C4-2B (cell line): Measurements from ENCODE around the gene PLAC9.

Source experiments
- CTCF ChIP-seq: fragments of 450-650 bp; conservative IDR thresholded peaks from 2 replicates; pipeline ENCODE4 v1.5.1; 2017; ENCODE audit warnings: mild to moderate bottlenecking
- ZFX ChIP-seq: fragments of 450-650 bp; IDR thresholded peaks from 2 replicates; pipeline ENCODE4 v1.6.1; 2017

- TF ChIP-seq CTCF (no peak), ZFX (no peak)
Observed at GRCh38 chr10:80132299-80133139, at the start of gene PLAC9.
